H9 (cell line): ENCODE results near the gene NUP54. TPM values are rescaled to one million over a fixed set of nuclear protein-coding genes. Genes with fewer than 3 reads are reported as not detected.

Experiments used
- DNase-seq: peaks from one replicate; pipeline ENCODE4 v3.0.0-alpha.2; 2017
- H2AFZ ChIP-seq: one replicate; pipeline ENCODE4 v1.6.1; 2013; ENCODE audit warnings: mild to moderate bottlenecking, low read length, control low read depth, moderate library complexity
- H2AK5ac ChIP-seq: 2 replicates; pipeline ENCODE4 v1.6.1; 2013; ENCODE audit warnings: low read length, control low read depth, mixed read lengths; ENCODE audit not compliant: insufficient read length
- H2BK120ac ChIP-seq: one replicate; pipeline ENCODE4 v1.6.1; 2013; ENCODE audit warnings: low read depth, mild to moderate bottlenecking, low read length, control low read depth, inconsistent platforms; ENCODE audit not compliant: poor library complexity, severe bottlenecking
- H2BK12ac ChIP-seq: 2 replicates; pipeline ENCODE4 v1.6.1; 2013; ENCODE audit warnings: low read length, control low read depth, mixed read lengths, low read depth; ENCODE audit not compliant: insufficient read length
- H2BK15ac ChIP-seq: 2 replicates; pipeline ENCODE4 v1.6.1; 2013; ENCODE audit warnings: low read depth, low read length, control low read depth
- H2BK20ac ChIP-seq: one replicate; pipeline ENCODE4 v1.6.1; 2013; ENCODE audit warnings: low read depth, mild to moderate bottlenecking, low read length, control low read depth, inconsistent platforms; ENCODE audit not compliant: poor library complexity, severe bottlenecking
- H2BK5ac ChIP-seq: 2 replicates; pipeline ENCODE4 v1.6.1; 2013; ENCODE audit warnings: low read length, control low read depth, mixed read lengths; ENCODE audit not compliant: insufficient read length
- H3K14ac ChIP-seq: 2 replicates; pipeline ENCODE4 v1.6.1; 2013; ENCODE audit warnings: low read length, control low read depth; ENCODE audit not compliant: insufficient read depth
- H3K18ac ChIP-seq: 2 replicates; pipeline ENCODE4 v1.6.1; 2013; ENCODE audit warnings: low read depth, mild to moderate bottlenecking, mixed read lengths, low read length, control low read depth; ENCODE audit not compliant: insufficient read length
- H3K23ac ChIP-seq: 2 replicates; pipeline ENCODE4 v1.6.1; 2013; ENCODE audit warnings: low read length, control low read depth, mixed read lengths, low read depth; ENCODE audit not compliant: insufficient read length
- H3K23me2 ChIP-seq: 2 replicates; pipeline ENCODE4 v1.6.1; 2013; ENCODE audit warnings: low read depth, mild to moderate bottlenecking, mixed read lengths, low read length, control low read depth; ENCODE audit not compliant: insufficient read length, poor library complexity, severe bottlenecking
- H3K27ac ChIP-seq: 2 replicates; pipeline ENCODE4 v1.5.1; 2013; ENCODE audit warnings: low read length, control low read depth, mixed read lengths, low read depth; ENCODE audit not compliant: insufficient read length
- H3K27me3 ChIP-seq: 2 replicates; pipeline ENCODE4 v1.6.1; 2013; ENCODE audit warnings: low read length, control low read depth, inconsistent platforms; ENCODE audit not compliant: insufficient read depth
- H3K4ac ChIP-seq: 2 replicates; pipeline ENCODE4 v1.6.1; 2013; ENCODE audit warnings: low read depth, mild to moderate bottlenecking, control low read depth, inconsistent platforms, low read length, moderate library complexity
- H3K4me1 ChIP-seq: 2 replicates; pipeline ENCODE4 v1.6.1; 2013; ENCODE audit warnings: low read length, control low read depth, inconsistent platforms; ENCODE audit not compliant: insufficient read depth
- H3K4me2 ChIP-seq: 2 replicates; pipeline ENCODE4 v1.6.1; 2013; ENCODE audit warnings: low read length, control low read depth, mixed read lengths; ENCODE audit not compliant: insufficient read length, insufficient read depth
- H3K56ac ChIP-seq: 2 replicates; pipeline ENCODE4 v1.6.1; 2013; ENCODE audit warnings: low read depth, mild to moderate bottlenecking, mixed read lengths, low read length, control low read depth; ENCODE audit not compliant: insufficient read length
- H3K79me1 ChIP-seq: 2 replicates; pipeline ENCODE4 v1.6.1; 2013; ENCODE audit warnings: low read depth, mild to moderate bottlenecking, moderate library complexity, low read length, control low read depth, inconsistent platforms; ENCODE audit not compliant: insufficient read depth, poor library complexity, severe bottlenecking
- H3K79me2 ChIP-seq: 2 replicates; pipeline ENCODE4 v1.6.1; 2013; ENCODE audit warnings: low read length, control low read depth, inconsistent platforms; ENCODE audit not compliant: insufficient read depth
- H3K9ac ChIP-seq: 2 replicates; pipeline ENCODE4 v1.6.1; 2013; ENCODE audit warnings: low read length, control low read depth, mixed read lengths; ENCODE audit not compliant: insufficient read length; ENCODE audit errors: extremely low read depth
- H3K9me3 ChIP-seq: one replicate; pipeline ENCODE4 v1.6.1; 2013; ENCODE audit warnings: low read depth, low read length, inconsistent platforms; ENCODE audit not compliant: control insufficient read depth
- H3T11ph ChIP-seq: one replicate; pipeline ENCODE4 v1.6.1; 2013; ENCODE audit warnings: mild to moderate bottlenecking, low read length, control low read depth, inconsistent platforms
- H4K20me1 ChIP-seq: one replicate; pipeline ENCODE4 v1.6.1; 2013; ENCODE audit not compliant: control insufficient read depth, insufficient read length, insufficient read depth
- H4K5ac ChIP-seq: 2 replicates; pipeline ENCODE4 v1.6.1; 2013; ENCODE audit warnings: low read depth, mild to moderate bottlenecking, mixed read lengths, low read length, control low read depth; ENCODE audit not compliant: insufficient read length
- H4K8ac ChIP-seq: replicated peaks from 2 replicates; pipeline ENCODE4 v1.6.1; 2013; ENCODE audit warnings: low read length, control low read depth, mixed read lengths, low read depth; ENCODE audit not compliant: insufficient read length
- H4K91ac ChIP-seq: 2 replicates; pipeline ENCODE4 v1.6.1; 2013; ENCODE audit warnings: low read depth, mild to moderate bottlenecking, moderate library complexity, mixed read lengths, low read length, control low read depth; ENCODE audit not compliant: insufficient read length
- H3K27ac Mint-ChIP-seq, 3 experiments: 2 replicates in 2 of 3; 3 replicates in 1 of 3; pipeline ENCODE4 v1.8.0; 2020 to 2021; ENCODE audit warnings: mixed read lengths in 3 of 3, mild to moderate bottlenecking in 1 of 3, moderate library complexity in 1 of 3
- H3K27me3 Mint-ChIP-seq: 2 replicates; pipeline ENCODE4 v1.8.0; 2021; ENCODE audit warnings: low read depth, mild to moderate bottlenecking, moderate library complexity, mixed read lengths
- H3K36me3 Mint-ChIP-seq, 3 experiments: 2 replicates in 2 of 3; 3 replicates in 1 of 3; pipeline ENCODE4 v1.8.0; 2020 to 2021; ENCODE audit warnings: low read depth in 3 of 3, mixed read lengths in 3 of 3; ENCODE audit not compliant: insufficient read depth in 1 of 3
- H3K4me1 Mint-ChIP-seq, 2 experiments: 2 replicates each; pipeline ENCODE4 v1.8.0; 2020; ENCODE audit warnings: mixed read lengths in 2 of 2
- H3K4me3 Mint-ChIP-seq, 2 experiments: 2 replicates in 1 of 2; 3 replicates in 1 of 2; pipeline ENCODE4 v1.8.0; 2020 to 2021; ENCODE audit warnings: mild to moderate bottlenecking in 2 of 2, mixed read lengths in 2 of 2, moderate library complexity in 1 of 2
- H3K9me3 Mint-ChIP-seq, 2 experiments: 2 replicates in 1 of 2; 3 replicates in 1 of 2; pipeline ENCODE4 v1.8.0; 2020; ENCODE audit warnings: mild to moderate bottlenecking in 2 of 2, mixed read lengths in 2 of 2, moderate library complexity in 1 of 2
- CTCF ChIP-seq: fragments of 200-600 bp; sonication (generic); conservative IDR thresholded peaks from 3 replicates; pipeline ENCODE4 v1.8.0; 2021; ENCODE audit warnings: antibody characterized with exemption, mild to moderate bottlenecking
- WGBS: extraction: QIAGEN DNeasy Blood & Tissue Kit; methylation state at CpG from one replicate; pipeline ENCODE4 v1.1.7; 2013; ENCODE audit warnings: missing lambda C conversion rate, low lambda C conversion rate, mixed read lengths; ENCODE audit not compliant: insufficient read length; ENCODE audit errors: extremely low coverage; 5-methylcytosine and 5-hydroxymethylcytosine counted together
- total RNA-seq: library from RNA; stranded (reverse); gene quantifications from 2 replicates; pipeline ENCODE4 v1.2.1, GENCODE V29; 2021

Gene NUP54
- total RNA-seq, 1 experiment from 2014 or later: 129 TPM

GRCh38 chr4:76168688-76169087 lies 20.5 kb upstream of the NUP54 start:
- Mint-ChIP-seq H3K27me3 (no peaks in the 10 kb centered on the region), H3K36me3 (peaks cover 5 to 25% (median 24%) of the 10 kb centered on the region in 3 experiments; a peak in 6 of 7 replicates), H3K4me3 (no peak overlapping the region), H3K27ac (no peak overlapping the region), H3K9me3 (no peaks in the 10 kb centered on the region), H3K4me1 (no peaks in the 10 kb centered on the region)
- no peak overlapping the region for H3K18ac ChIP-seq
- no peak overlapping the region for H3K9ac ChIP-seq
- H3T11ph ChIP-seq: no peak overlapping the region
- H3K4me2 ChIP-seq: no peak overlapping the region
- no peak overlapping the region for H3K23ac ChIP-seq
- no peaks in the 10 kb centered on the region for H3K79me2 ChIP-seq
- H2BK120ac ChIP-seq: no peak overlapping the region
- no peak overlapping the region for H3K27ac ChIP-seq
- no peaks in the 10 kb centered on the region for H3K9me3 ChIP-seq
- TF ChIP-seq CTCF: no peak
- H3K14ac ChIP-seq: no peak overlapping the region
- no peak overlapping the region for H2AK5ac ChIP-seq
- H4K5ac ChIP-seq: no peak overlapping the region
- H4K8ac ChIP-seq: no peak overlapping the region
- H4K20me1 ChIP-seq: no peaks in the 10 kb centered on the region
- no peak overlapping the region for H4K91ac ChIP-seq
- no peak for DNase-seq
- no peaks in the 10 kb centered on the region for H3K23me2 ChIP-seq
- no peak overlapping the region for H2AFZ ChIP-seq
- H3K56ac ChIP-seq: no peak overlapping the region
- H3K4ac ChIP-seq: no peak overlapping the region
- H2BK15ac ChIP-seq: no peak overlapping the region
- no CpG with 5 or more reads among the region's 3 CpGs for WGBS
- H3K4me1 ChIP-seq: no peaks in the 10 kb centered on the region
- H2BK12ac ChIP-seq: no peak overlapping the region
- H3K79me1 ChIP-seq: no peaks in the 10 kb centered on the region
- no peak overlapping the region for H2BK5ac ChIP-seq
- no peaks in the 10 kb centered on the region for H3K27me3 ChIP-seq
- H2BK20ac ChIP-seq: no peak overlapping the region
